ENCODE measurements around the gene RUVBL2.
"Not testable (repeated sequence)": the region's sequence is repeated elsewhere in the genome, so short reads cannot be mapped to it uniquely, and the experiment has no call there.

The RUVBL2 gene

GRCh38 chr19:49018388-49019241 is 24.9 kb downstream of the RUVBL2 start:
- not testable (repeated sequence) for DNase-seq

- no peak for DNase-seq
Observed at GRCh38 chr19:49019242-49019932, 25.7 kb downstream of the RUVBL2 start.

GRCh38 chr19:49020342-49020741 is 26.7 kb downstream of the RUVBL2 start:
- DNase-seq = no peak

GRCh38 chr19:49020931-49021895 is 27.5 kb downstream of the RUVBL2 start:
- no peak for DNase-seq

GRCh38 chr19:49022116-49022515 is 28.4 kb downstream of the RUVBL2 start:
- no peak for DNase-seq

GRCh38 chr19:49024233-49024632 is 30.5 kb downstream of the RUVBL2 start, which contains the start of gene CGB3:
TSS of gene CGB3 (minus strand) at chr19:49024333. CDS start at chr19:49023971, 362 bp downstream.
- not testable (repeated sequence) for DNase-seq

- DNase-seq = not testable (repeated sequence)
Observed at GRCh38 chr19:49025088-49025487, 31.4 kb downstream of the RUVBL2 start.

- not testable (repeated sequence) for DNase-seq
Observed at GRCh38 chr19:49025599-49025998, 31.9 kb downstream of the RUVBL2 start.

GRCh38 chr19:49028686-49029085 is 35.0 kb downstream of the RUVBL2 start:
- DNase-seq = not testable (repeated sequence)

GRCh38 chr19:49029749-49030148 is 36.1 kb downstream of the RUVBL2 start:
- DNase-seq = not testable (repeated sequence)

- DNase-seq = not testable (repeated sequence)
Observed at GRCh38 chr19:49030323-49030722, 36.6 kb downstream of the RUVBL2 start.

GRCh38 chr19:49031642-49032301 is 38.1 kb downstream of the RUVBL2 start, which contains the start of gene CGB2:
TSS of gene CGB2 (plus strand) at chr19:49031890. CDS start at chr19:49032096, 206 bp downstream.
- not testable (repeated sequence) for DNase-seq

GRCh38 chr19:49036815-49037214 is 43.1 kb downstream of the RUVBL2 start, which contains the start of gene CGB1:
TSS of gene CGB1 (minus strand) at chr19:49036895. CDS start at chr19:49036711, 184 bp downstream.
- DNase-seq = not testable (repeated sequence)

GRCh38 chr19:49038111-49038510 is 44.4 kb downstream of the RUVBL2 start:
- not testable (repeated sequence) for DNase-seq

GRCh38 chr19:49038557-49039276 is 45.0 kb downstream of the RUVBL2 start:
- DNase-seq = not testable (repeated sequence)

GRCh38 chr19:49039736-49040135 is 46.0 kb downstream of the RUVBL2 start:
- DNase-seq = not testable (repeated sequence)

- DNase-seq = no peak
Observed at GRCh38 chr19:49042177-49042576, 48.5 kb downstream of the RUVBL2 start.

GRCh38 chr19:49042666-49043065 is 49.0 kb downstream of the RUVBL2 start:
- DNase-seq = not testable (repeated sequence)

- not testable (repeated sequence) for DNase-seq
Observed at GRCh38 chr19:49043548-49043947, 49.9 kb downstream of the RUVBL2 start, which contains the start of gene CGB5. TSS of gene CGB5 (plus strand) at chr19:49043848. CDS start at chr19:49044210, 362 bp downstream.

GRCh38 chr19:49049011-49049410 is 55.3 kb downstream of the RUVBL2 start, which contains the start of gene CGB8:
TSS of gene CGB8 (minus strand) at chr19:49049111. CDS start at chr19:49048739, 372 bp downstream.
- not testable (repeated sequence) for DNase-seq

- not testable (repeated sequence) for DNase-seq
Observed at GRCh38 chr19:49049834-49050233, 56.1 kb downstream of the RUVBL2 start.

All from left hindlimb (tissue), 1 donor.